HEK293 (cell line): Measurements from ENCODE around the gene PRKRA.

Experiments
- CTCF ChIA-PET: fragments of 350-600 bp; formaldehyde crosslinking; extraction: SDS; loops from one replicate; lab custom pipeline; 2021; ENCODE audit warnings: antibody characterized with exemption; lab: Yijun Ruan, JAX
- POLR2A ChIA-PET: fragments of 300-600 bp; formaldehyde crosslinking; extraction: SDS; loops from one replicate; lab custom pipeline; 2020; ENCODE audit warnings: antibody characterized with exemption, inconsistent platforms; lab: Yijun Ruan, JAX
- H3K27ac ChIP-seq: fragments of 200-500 bp; sonication (Bioruptor generic); 2 replicates; pipeline ENCODE4 v1.5.1; 2014; ENCODE audit warnings: low read depth, low read length, control low read depth, inconsistent platforms; ENCODE audit errors: extremely low read depth
- H3K36me3 ChIP-seq, 2 experiments: fragments of 200-500 bp in 1 of 2; sonication (Bioruptor generic) in 1 of 2; 1 replicate in 1 of 2; 2 replicates in 1 of 2; pipeline ENCODE4 v1.5.1; 2014 to 2017; ENCODE audit warnings: inconsistent platforms in 2 of 2, low read length in 2 of 2; ENCODE audit not compliant: control insufficient read depth in 2 of 2, insufficient read depth in 1 of 2
- H3K4me1 ChIP-seq: fragments of 200-500 bp; sonication (Bioruptor generic); 2 replicates; pipeline ENCODE4 v1.5.1; 2014; ENCODE audit warnings: mild to moderate bottlenecking, low read length, inconsistent platforms; ENCODE audit not compliant: control insufficient read depth, insufficient read depth
- H3K4me3 ChIP-seq: 2 replicates; pipeline ENCODE4 v1.5.1; 2011; ENCODE audit warnings: low read depth, mild to moderate bottlenecking, control low read depth, low read length, moderate library complexity
- H3K9me3 ChIP-seq: fragments of 200-500 bp; sonication (Bioruptor generic); 2 replicates; pipeline ENCODE4 v1.5.1; 2014; ENCODE audit warnings: low read depth, low read length, inconsistent platforms; ENCODE audit not compliant: control insufficient read depth, insufficient read depth
- ZBTB21 ChIP-seq: fragments of 450-650 bp; formaldehyde crosslinking; IDR thresholded peaks from 2 replicates; pipeline ENCODE4 v1.5.1; 2017; ENCODE audit warnings: missing biosample characterization, missing genetic modification characterization
- ZFP69B ChIP-seq: fragments of 450-650 bp; formaldehyde crosslinking; IDR thresholded peaks from 2 replicates; pipeline ENCODE4 v1.5.1; 2016; ENCODE audit warnings: missing biosample characterization, missing genetic modification characterization
- ZNF133 ChIP-seq: fragments of 450-650 bp; formaldehyde crosslinking; IDR thresholded peaks from 2 replicates; pipeline ENCODE4 v1.5.1; 2016; ENCODE audit warnings: missing biosample characterization, missing genetic modification characterization
- ZNF155 ChIP-seq: fragments of 450-650 bp; formaldehyde crosslinking; IDR thresholded peaks from 2 replicates; pipeline ENCODE4 v1.5.1; 2016; ENCODE audit warnings: missing biosample characterization, missing genetic modification characterization
- ZNF324 ChIP-seq: fragments of 450-650 bp; formaldehyde crosslinking; IDR thresholded peaks from 2 replicates; pipeline ENCODE4 v1.5.1; 2016; ENCODE audit warnings: missing biosample characterization, missing genetic modification characterization
- ZNF335 ChIP-seq: fragments of 450-650 bp; formaldehyde crosslinking; conservative IDR thresholded peaks from 2 replicates; pipeline ENCODE4 v1.5.1; 2016; ENCODE audit warnings: missing biosample characterization, missing genetic modification characterization
- ZNF391 ChIP-seq: fragments of 450-650 bp; formaldehyde crosslinking; IDR thresholded peaks from 2 replicates; pipeline ENCODE4 v1.5.1; 2016; ENCODE audit warnings: low read depth, missing biosample characterization, missing genetic modification characterization, borderline replicate concordance
- ZNF596 ChIP-seq: fragments of 450-650 bp; IDR thresholded peaks from 2 replicates; pipeline ENCODE4 v1.5.0; 2018; ENCODE audit warnings: missing biosample characterization, mild to moderate bottlenecking, missing genetic modification characterization, moderate library complexity
- TF ChIP-seq, protein P1 (sequence below): fragments of 450-650 bp; formaldehyde crosslinking; conservative IDR thresholded peaks from 2 replicates; pipeline ENCODE4 v1.5.1; 2016; ENCODE audit warnings: low read depth, missing biosample characterization, missing genetic modification characterization
- TF ChIP-seq, protein P2 (sequence below): fragments of 450-650 bp; formaldehyde crosslinking; IDR thresholded peaks from 2 replicates; pipeline ENCODE4 v1.5.1; 2017; ENCODE audit warnings: missing biosample characterization, missing genetic modification characterization
- TF ChIP-seq, protein P3 (sequence below): fragments of 450-650 bp; formaldehyde crosslinking; IDR thresholded peaks from 2 replicates; pipeline ENCODE4 v1.5.1; 2016; ENCODE audit warnings: missing biosample characterization, missing genetic modification characterization
- TF ChIP-seq, protein P4 (sequence below): fragments of 450-650 bp; formaldehyde crosslinking; IDR thresholded peaks from 2 replicates; pipeline ENCODE4 v1.5.1; 2016; ENCODE audit warnings: missing biosample characterization, missing genetic modification characterization
- TF ChIP-seq, protein P5 (sequence below): fragments of 450-650 bp; formaldehyde crosslinking; IDR thresholded peaks from 2 replicates; pipeline ENCODE4 v1.5.1; 2016; ENCODE audit warnings: missing biosample characterization, missing genetic modification characterization, borderline replicate concordance

PRKRA gene

DNA sequence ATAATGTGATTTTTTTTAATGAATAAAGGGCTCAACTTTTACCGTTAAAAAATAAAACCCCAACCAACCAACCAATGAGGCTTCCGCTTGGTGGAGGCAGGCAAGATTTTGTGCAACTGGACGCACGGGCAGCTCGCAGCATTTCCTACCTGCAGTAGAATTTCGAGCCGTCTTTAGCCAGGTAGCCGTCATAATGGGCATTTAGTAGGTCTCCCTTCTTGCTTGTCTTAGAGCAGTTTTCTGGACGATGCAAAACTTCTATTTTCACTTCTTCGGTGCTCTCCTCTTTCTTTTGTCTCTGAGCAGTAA lies 27.1 kb upstream of the PRKRA start:
- H3K9me3 ChIP-seq, result no peaks in the 10 kb centered on the region
- CTCF ChIA-PET, result no interaction called here
- POLR2A ChIA-PET, result no interaction called here
- peaks cover 5% of the 10 kb centered on the region; the same call in 1 of the 2 replicates for H3K4me1 ChIP-seq
- peak overlapping the region; percentile 65 for H3K4me3 ChIP-seq
- no peaks in the 10 kb centered on the region for H3K36me3 ChIP-seq
- TF ChIP-seq ZNF324 (tag by site-specific recombination) (no peak), ZNF133 (tag by site-specific recombination) (no peak), ZNF155 (tag by site-specific recombination) (no peak), ZNF596 (tag by site-specific recombination) (no peak), ZNF335 (no peak), ZBTB21 (tag by site-specific recombination) (no peak), ZNF391 (tag by site-specific recombination) (no peak)
- TF ChIP-seq, protein P1, sequence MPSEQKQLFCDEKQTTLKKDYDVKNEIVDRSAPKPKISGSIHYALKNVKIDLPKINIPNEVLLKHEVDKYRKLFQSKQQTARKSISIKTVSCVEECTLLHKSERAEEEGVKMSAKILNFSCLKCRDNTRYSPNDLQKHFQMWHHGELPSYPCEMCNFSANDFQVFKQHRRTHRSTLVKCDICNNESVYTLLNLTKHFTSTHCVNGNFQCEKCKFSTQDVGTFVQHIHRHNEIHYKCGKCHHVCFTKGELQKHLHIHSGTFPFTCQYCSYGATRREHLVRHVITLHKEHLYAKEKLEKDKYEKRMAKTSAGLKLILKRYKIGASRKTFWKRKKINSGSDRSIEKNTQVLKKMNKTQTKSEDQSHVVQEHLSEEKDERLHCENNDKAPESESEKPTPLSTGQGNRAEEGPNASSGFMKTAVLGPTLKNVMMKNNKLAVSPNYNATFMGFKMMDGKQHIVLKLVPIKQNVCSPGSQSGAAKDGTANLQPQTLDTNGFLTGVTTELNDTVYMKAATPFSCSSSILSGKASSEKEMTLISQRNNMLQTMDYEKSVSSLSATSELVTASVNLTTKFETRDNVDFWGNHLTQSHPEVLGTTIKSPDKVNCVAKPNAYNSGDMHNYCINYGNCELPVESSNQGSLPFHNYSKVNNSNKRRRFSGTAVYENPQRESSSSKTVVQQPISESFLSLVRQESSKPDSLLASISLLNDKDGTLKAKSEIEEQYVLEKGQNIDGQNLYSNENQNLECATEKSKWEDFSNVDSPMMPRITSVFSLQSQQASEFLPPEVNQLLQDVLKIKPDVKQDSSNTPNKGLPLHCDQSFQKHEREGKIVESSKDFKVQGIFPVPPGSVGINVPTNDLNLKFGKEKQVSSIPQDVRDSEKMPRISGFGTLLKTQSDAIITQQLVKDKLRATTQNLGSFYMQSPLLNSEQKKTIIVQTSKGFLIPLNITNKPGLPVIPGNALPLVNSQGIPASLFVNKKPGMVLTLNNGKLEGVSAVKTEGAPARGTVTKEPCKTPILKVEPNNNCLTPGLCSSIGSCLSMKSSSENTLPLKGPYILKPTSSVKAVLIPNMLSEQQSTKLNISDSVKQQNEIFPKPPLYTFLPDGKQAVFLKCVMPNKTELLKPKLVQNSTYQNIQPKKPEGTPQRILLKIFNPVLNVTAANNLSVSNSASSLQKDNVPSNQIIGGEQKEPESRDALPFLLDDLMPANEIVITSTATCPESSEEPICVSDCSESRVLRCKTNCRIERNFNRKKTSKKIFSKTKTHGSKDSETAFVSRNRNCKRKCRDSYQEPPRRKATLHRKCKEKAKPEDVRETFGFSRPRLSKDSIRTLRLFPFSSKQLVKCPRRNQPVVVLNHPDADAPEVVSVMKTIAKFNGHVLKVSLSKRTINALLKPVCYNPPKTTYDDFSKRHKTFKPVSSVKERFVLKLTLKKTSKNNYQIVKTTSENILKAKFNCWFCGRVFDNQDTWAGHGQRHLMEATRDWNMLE (tag by site-specific recombination), result no peak
- TF ChIP-seq, protein P2, sequence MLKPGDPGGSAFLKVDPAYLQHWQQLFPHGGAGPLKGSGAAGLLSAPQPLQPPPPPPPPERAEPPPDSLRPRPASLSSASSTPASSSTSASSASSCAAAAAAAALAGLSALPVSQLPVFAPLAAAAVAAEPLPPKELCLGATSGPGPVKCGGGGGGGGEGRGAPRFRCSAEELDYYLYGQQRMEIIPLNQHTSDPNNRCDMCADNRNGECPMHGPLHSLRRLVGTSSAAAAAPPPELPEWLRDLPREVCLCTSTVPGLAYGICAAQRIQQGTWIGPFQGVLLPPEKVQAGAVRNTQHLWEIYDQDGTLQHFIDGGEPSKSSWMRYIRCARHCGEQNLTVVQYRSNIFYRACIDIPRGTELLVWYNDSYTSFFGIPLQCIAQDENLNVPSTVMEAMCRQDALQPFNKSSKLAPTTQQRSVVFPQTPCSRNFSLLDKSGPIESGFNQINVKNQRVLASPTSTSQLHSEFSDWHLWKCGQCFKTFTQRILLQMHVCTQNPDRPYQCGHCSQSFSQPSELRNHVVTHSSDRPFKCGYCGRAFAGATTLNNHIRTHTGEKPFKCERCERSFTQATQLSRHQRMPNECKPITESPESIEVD (tag by site-specific recombination), result no peak
- TF ChIP-seq, protein P3, sequence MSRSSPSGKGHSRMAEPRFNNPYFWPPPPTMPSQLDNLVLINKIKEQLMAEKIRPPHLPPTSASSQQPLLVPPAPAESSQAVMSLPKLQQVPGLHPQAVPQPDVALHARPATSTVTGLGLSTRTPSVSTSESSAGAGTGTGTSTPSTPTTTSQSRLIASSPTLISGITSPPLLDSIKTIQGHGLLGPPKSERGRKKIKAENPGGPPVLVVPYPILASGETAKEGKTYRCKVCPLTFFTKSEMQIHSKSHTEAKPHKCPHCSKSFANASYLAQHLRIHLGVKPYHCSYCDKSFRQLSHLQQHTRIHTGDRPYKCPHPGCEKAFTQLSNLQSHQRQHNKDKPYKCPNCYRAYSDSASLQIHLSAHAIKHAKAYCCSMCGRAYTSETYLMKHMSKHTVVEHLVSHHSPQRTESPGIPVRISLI (tag by site-specific recombination), result no peak
- TF ChIP-seq, protein P4, sequence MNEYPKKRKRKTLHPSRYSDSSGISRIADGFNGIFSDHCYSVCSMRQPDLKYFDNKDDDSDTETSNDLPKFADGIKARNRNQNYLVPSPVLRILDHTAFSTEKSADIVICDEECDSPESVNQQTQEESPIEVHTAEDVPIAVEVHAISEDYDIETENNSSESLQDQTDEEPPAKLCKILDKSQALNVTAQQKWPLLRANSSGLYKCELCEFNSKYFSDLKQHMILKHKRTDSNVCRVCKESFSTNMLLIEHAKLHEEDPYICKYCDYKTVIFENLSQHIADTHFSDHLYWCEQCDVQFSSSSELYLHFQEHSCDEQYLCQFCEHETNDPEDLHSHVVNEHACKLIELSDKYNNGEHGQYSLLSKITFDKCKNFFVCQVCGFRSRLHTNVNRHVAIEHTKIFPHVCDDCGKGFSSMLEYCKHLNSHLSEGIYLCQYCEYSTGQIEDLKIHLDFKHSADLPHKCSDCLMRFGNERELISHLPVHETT (tag by site-specific recombination), result no peak
- H3K27ac ChIP-seq, result peak overlapping the region; percentile 74; the same call in 1 of the 2 replicates

DNA sequence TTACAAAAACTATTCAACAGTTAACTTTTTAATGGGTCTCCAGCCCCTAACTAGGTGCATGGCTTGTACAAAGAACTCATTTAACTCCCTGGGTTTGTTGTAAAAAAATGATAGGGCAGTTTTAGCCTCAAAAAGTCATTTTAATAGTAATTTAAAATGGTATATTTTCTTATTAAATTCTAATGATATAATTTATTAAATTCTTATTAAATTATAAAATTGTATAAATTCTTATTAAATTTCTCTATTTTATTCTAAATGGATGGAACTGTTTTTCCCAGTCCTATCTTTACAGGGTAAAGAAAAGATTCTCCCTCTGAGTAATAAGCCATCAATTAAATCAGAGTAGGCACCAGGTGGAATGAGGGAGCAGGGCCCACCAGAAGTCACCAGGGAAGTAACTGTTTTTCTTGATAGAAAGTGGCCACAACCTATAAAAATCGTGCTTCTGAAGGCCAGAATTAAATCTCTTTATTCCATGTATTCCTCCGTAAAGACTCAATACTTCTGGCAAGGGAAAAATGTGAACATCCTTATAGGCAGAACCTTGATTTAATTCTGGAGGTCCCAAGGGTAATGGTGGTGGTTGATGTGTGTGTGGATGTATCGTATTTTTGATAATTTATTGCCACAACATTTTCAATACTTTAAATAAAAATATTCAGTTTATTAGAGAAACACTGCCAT lies 26.6 kb upstream of the PRKRA start:
- H3K27ac ChIP-seq, result no peak overlapping the region; the same call in 1 of the 2 replicates
- ChIA-PET CTCF (no interaction called here), POLR2A (no interaction called here)
- H3K4me1 ChIP-seq, result peaks cover 5% of the 10 kb centered on the region; the same call in 1 of the 2 replicates
- 0 out of 2 replicates have a peak, but pooled peaks have one; percentile 30 for TF ChIP-seq ZFP69B (tag by site-specific recombination)
- TF ChIP-seq, protein P5, sequence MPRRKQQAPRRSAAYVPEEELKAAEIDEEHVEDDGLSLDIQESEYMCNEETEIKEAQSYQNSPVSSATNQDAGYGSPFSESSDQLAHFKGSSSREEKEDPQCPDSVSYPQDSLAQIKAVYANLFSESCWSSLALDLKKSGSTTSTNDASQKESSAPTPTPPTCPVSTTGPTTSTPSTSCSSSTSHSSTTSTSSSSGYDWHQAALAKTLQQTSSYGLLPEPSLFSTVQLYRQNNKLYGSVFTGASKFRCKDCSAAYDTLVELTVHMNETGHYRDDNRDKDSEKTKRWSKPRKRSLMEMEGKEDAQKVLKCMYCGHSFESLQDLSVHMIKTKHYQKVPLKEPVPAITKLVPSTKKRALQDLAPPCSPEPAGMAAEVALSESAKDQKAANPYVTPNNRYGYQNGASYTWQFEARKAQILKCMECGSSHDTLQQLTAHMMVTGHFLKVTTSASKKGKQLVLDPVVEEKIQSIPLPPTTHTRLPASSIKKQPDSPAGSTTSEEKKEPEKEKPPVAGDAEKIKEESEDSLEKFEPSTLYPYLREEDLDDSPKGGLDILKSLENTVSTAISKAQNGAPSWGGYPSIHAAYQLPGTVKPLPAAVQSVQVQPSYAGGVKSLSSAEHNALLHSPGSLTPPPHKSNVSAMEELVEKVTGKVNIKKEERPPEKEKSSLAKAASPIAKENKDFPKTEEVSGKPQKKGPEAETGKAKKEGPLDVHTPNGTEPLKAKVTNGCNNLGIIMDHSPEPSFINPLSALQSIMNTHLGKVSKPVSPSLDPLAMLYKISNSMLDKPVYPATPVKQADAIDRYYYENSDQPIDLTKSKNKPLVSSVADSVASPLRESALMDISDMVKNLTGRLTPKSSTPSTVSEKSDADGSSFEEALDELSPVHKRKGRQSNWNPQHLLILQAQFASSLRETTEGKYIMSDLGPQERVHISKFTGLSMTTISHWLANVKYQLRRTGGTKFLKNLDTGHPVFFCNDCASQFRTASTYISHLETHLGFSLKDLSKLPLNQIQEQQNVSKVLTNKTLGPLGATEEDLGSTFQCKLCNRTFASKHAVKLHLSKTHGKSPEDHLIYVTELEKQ (tag by site-specific recombination), result no peak
- H3K36me3 ChIP-seq, result no peaks in the 10 kb centered on the region
- no peaks in the 10 kb centered on the region for H3K9me3 ChIP-seq
- H3K4me3 ChIP-seq, result peak overlapping the region; percentile 65
